GM21381 (cell line): ENCODE data around the gene DTX2.
"Not testable (repeated sequence)": the region's sequence is repeated elsewhere in the genome, so short reads cannot be mapped to it uniquely, and the experiment has no call there.

Experiments
- ATAC-seq: cut with Tn5 transposase; IDR thresholded peaks from one replicate; pipeline ENCODE4 v1.9.1; 2021; ENCODE audit warnings: mild to moderate bottlenecking, moderate library complexity; ENCODE audit not compliant: unreplicated experiment

DTX2 gene

DNA sequence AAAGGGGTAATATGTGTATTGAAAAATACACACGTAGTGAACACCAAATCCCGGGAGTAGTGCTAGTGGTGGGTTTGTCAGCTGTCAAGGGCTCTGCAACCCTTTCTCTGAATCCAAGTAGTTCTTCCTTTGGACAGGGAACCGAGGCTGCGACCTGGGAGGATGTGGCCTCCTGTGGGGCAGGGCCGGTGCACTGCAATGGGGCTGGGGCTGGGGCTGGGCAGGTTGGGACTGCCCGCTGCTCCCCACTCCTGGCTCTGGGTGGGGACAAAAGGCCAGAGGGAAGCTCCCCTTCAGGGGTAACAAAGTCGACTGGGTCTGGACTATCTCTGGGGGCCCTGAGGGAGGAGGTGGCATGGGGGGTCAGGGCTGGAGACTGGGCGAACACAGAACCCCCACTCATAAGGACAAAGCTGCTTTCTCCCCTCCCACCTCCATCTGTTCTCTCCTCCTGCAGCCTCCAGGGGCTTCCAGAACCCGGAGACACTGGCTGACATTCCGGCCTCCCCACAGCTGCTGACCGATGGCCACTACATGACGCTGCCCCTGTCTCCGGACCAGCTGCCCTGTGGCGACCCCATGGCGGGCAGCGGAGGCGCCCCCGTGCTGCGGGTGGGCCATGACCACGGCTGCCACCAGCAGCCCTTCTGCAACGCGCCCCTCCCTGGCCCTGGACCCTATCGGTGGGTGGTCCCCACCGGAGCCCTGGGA, 49.8 kb downstream of the DTX2 start:
- not testable (repeated sequence) for ATAC-seq

DNA sequence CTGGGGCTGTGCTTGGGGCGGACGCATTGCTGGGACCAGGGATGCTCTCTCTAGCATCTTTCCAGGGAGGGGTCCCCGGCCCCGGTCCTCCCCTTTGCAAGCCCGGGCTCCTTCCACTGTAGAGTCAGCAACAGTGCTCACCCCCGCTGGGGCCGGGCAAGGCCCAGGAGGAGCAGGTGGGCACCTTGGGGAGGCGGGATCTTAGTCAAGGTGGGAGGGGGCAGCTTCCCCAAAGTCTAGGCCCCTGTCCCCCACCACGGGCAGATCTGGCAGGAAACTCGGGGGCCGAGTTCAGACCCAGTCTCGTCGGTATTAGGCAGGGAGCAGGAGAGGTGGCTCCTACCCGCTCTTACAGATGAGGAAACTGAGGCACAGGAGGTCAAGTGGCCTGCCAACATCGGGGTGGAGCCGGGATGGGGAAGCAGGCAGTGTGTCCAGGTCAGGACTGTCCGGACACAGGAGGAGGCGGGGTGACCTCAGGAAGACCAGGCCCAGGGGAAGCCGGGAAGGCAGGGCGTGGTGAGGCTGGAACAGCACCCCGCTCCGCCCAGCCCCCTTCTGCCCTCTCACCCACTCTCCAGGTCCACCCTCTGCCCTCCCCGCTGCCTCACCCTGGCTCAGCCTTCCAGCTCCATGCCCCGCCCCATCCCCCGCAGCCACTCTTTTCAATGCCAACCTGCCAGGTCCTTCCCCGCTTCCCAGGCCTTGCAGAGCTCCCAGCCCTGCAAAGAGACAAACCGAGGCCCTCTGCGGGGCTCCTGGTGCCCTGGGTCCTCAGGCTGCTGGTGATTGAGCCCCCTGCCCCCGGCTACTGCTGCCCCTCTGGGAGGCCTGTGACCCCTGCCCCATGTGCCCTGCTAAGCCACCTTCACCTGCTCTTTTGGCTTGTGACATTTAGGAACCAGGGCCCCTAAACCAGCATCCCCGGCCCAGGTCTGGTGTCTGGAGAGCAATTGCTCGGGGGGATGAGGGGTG, 50.7 kb downstream of the DTX2 start:
- ATAC-seq = not testable (repeated sequence)

DNA sequence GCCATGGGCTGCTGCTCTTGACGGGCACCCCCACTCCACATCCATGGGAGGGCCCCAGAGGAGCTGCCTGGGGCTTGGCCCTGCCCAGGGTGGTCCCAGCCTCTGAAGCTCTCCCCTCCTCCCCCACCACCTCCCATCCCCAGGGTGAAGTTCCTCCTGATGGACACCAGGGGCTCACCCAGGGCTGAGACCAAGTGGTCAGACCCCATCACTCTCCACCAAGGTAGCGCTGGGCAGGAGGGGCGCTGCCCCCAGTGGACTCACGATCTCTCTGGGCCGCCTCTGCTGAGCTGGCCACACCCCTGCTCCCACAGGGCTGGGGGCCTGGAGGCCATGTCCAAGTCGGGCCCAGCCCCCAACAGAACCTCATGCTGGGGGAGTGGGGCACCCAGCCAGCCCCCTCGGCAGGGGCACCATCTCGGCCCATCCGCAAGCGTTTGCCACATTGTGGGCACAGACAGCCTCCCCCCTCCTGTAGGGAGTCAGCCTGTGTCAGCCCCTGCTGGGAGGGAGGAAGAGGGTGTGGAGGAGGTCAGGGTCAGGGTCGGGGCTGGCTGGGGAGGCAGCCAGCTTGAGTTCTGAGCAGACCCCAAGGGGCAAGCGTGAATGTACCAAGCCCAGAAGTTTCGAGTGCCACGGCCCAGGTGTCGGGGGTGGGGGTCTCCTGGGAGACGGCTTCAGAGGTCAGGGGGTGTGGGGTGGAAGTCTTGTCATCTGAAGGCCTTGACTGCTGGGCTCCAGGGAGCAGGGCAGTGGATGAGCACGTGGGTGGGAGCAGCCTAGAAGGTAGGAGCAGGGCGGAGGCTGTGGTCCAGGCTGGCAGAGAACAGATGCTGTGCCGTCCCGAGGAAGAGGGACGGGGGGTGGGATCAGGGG, 51.7 kb downstream of the DTX2 start:
- ATAC-seq = no peak

DNA sequence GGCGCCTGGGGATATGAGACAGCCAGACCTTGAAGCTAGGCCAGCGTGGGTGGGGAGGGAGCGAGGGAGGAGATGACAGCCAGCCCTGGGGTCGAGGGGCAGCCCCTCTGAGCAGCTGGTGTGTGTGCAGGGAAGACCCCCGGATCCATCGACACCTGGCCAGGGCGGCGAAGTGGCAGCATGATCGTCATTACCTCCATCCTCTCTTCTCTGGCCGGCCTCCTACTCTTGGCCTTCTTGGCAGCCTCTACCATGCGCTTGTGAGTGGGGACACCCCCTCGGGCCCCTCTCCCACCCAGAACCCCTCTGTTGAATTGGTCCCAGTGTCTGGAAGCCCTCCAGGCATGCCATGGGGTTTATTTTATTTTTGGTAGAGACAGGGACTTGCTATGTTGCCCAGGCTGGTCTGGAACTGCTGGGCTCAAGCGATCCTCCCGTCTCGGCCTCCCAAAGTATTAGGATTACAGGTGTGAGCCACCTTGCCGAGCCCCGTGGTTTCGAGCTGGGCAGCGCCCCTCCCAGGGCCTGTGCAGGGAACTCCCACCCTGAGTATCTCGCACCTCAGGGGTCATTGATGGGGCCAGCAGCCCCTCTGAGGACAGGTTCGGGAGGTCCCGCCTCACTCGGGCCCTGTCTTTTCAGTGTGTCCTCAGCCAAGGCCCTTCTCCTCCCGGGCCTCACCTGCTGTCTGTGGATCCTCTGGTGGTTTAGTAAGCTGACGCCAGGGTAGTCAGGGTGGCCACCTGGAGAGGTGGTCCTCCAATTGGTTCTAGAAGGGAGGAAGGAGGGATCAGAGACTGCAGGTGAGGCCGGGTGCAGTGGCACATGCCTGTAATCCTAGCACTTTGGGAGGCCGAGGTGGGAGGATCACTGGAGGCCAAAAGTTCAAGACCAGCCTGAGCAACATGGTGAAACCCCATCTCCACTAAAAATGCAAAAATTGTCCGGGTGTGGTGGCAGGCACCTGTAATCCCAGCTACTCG, 52.6 kb downstream of the DTX2 start:
- ATAC-seq = no peak

DNA sequence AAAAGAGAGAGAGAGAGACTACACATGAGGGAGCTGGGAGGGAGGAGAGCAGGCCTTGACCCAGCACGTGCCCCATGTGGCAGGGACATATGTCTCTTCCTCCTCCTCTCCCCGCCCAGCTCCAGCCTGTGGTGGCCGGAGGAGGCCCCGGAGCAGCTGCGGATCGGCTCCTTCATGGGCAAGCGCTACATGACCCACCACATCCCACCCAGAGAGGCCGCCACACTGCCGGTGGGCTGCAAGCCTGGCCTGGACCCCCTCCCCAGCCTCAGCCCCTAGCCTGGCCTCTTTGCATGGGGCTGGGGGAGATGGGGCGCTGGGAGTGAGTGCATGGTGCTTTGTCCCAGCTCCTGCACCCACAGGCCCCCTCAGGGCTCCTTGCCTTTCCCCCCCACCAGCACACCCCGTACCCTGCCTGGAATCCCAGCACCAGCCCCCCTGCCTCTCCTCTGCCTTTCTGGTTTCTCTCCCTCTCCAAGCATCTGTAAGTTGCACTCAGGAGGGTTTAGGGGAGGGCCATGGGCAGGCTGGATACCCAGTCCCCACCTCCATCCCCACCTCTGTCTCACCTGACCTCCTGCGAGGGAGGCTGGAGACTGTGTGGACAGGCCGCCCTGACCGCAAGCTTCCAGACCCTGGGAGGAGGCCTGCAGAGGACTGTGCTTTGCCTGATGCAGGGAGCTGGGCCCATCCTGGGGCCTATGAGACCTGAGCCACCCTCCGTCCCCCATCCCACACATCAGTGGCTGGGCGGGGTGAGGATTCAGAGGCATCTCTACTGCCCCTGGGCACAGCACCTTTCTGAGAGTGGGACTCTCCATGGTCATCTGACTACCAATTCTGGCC, 53.6 kb downstream of the DTX2 start:
- ATAC-seq = no peak

DNA sequence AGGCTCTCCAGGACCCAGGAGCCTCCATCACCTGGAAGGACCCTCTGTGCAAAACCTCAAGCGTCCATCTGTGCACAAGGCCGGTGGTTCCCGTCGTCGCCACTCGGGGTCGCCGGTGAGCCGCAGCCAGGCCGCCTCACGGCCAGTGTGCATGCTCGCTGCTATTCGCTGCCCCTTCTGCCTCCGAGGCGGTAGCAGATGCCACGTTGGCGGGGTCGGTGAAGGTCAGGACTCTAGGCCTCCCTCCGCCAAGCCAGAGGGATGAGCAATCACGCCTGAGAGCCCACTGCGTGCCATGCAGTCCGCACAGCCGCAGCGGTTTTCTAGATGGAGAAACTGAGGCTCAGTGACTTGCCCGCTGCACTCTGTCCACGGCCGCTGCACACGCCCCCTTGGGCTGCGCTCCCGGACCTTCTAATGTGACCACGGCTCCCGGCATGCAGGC, 54.5 kb downstream of the DTX2 start:
- ATAC-seq = no peak

DNA sequence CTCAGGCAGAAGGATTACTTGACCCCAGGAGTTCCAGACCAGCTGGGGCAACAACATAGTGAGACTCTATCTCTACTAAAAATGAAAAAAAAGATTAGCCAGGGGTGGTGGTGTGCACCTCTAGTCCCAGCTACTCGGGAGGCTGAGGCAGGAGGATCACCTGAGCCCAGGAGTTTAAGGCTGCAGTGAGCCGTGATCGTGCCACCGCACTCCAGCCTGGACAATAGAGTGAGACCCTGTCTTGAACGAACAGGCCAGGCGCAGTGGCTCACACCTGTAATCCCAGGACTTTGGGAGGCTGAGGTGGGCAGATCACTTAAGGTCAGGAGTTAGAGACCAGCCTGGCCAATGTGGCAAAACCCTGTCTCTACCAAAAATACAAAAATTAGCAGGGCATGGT, 55.4 kb downstream of the DTX2 start:
- not testable (repeated sequence) for ATAC-seq

DNA sequence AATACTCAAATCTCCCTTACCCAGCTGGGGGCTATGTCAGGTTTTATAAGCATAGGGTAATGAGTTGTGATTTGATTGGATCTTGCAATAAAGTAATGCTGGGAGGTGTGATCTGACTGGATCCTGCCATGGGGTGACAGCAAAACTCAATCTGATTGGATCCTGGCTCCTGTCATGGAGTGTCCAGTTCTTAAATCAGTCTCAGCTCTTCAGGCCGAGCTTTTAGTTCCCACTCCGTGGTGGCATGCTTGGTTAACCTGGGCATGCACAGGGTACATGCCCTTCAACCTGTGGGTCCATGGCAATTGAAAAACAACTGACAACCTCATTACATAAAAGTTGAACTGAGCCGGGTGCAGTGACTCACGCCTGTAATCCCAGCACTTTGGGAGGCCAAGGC, 64.7 kb downstream of the DTX2 start:
- ATAC-seq = not testable (repeated sequence)

DNA sequence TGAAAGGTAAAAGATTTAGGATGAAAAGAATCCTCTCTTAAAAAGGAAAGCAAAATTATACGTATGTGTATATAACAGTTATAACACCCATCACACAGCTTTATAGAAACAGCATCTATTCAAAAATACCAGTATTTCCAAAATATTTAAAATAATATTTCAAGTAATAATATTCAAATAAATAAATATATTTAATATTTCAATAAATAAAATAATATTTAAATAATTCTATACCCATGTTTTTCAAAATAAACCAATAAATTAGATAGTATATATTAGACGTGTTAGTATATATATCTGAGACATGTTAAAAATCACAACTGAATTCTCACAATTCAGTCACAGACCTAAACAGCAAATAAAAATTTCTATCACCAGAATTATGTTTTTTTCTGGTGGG, 70.1 kb downstream of the DTX2 start:
- ATAC-seq = not testable (repeated sequence)

DNA sequence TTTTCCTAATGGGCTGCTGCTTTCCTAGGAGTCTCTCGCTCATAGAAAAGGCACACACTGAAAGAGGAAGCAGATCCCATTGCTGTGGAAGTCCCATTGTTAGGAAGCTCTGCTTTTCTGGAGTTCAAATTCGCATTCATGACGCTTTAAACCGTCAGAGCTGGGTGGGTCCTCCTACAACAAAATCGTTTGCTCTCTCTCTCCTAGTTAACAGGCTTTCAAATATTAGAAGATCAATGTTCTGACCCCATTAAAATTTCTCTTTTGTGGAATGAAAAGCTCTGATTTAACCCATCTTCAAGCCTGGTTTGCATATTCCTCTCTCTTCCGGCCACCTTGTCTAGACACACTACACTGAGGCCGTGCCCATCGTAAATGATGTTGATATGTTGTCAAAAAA, 81.7 kb downstream of the DTX2 start, which contains the start of gene SPDYE16:
TSS of gene SPDYE16 (minus strand) at position 101 of the 400 bp plus-strand sequence. CDS start 1,838 bp downstream, outside the sequence.
- not testable (repeated sequence) for ATAC-seq

DNA sequence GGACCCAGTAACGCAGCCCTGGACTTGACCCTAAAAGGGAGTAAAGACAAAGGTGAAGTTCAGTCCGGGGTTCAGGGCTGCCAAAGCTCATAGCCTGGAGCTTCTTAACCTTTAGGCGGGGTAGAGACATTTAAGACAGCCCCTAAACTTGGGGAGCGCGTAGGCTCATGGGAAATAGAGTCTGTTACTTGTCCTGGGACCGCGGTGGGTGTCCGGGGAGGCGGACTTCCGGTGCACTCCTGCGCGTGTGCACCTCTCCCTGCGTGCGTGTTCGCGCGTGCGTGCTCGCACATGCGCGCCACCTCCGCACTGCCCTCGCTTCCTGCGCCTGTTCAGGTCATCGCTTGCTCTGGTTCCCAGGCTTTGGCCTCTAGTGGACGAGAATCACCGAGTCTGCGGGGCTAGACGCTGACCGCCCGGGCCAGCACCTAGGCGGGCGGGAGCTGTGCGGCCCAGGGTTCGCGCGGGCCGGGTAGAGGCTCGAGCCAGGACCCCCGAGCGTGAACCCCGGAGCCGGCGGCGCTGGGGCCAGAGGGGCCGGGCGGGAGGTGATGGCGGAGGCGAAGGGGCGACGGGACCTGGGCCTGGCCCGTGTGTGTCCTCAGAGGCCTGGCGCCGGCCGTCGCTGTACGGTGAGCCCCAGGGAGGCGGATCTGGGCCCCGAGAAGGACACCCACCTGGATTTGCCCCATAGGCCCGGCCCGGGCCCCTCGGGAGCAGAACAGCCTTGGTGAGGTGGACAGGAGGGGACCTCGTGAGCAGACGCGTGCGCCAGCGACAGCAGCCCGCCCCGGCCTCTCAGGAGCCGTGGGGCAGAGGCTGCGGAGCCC, 87.7 kb downstream of the DTX2 start:
- peak; percentile 99 for ATAC-seq

DNA sequence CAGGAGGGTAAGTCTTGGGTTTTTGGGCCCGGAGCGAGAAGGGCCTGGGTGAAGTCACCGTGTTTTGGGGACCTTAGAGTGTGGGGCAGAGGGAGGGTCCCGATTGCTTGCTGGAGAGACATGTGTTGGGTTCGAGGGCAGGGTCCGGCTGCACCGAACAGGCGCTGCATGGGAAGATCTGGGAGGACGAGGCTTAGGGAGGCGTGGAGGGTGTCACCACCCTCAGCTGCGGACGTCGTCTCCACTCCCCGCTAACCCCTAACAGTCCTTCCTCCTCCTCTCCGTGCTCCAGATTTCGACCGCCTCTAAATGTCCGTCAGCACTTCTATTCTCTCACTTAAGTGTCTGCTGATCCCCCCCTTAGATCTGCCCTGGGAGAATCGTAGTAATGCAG, 88.3 kb downstream of the DTX2 start:
- not testable (repeated sequence) for ATAC-seq

DNA sequence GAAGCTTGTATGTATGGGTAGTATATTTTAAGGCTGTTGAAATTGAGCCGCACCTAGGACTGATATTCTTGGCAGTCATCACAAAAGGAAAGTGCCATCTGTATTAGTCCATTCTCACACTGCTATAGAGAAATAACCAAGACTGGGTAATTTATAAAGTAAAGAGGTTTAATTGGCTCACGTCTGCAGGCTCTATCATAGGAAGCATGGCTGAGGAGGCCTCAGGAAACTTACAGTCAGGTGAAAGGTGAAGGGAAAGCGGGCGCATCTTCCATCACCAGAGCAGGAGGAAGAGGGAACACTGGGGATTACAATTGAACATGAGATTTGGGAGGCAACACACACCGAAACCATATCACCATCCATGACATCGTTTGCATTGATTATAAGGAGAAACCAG, 90.5 kb downstream of the DTX2 start:
- not testable (repeated sequence) for ATAC-seq
